RWPE1 (cell line): ENCODE data around the gene SPTBN1.

Source experiments
- CTCF ChIA-PET: fragments of 350-600 bp; sonication (Branson Sonifier 250); formaldehyde crosslinking; extraction: SDS; loops from one replicate; lab custom pipeline; 2021; lab: Yijun Ruan, JAX
- POLR2A ChIA-PET: fragments of 400-600 bp; formaldehyde crosslinking; extraction: SDS; loops from one replicate; lab custom pipeline; 2020; ENCODE audit warnings: antibody characterized with exemption; ENCODE audit not compliant: low non-redundant PET; lab: Yijun Ruan, JAX
- DNase-seq: peaks from one replicate; pipeline ENCODE4 v3.0.0; 2012; ENCODE audit warnings: low spot score
- H3K27ac ChIP-seq: fragments of 450-650 bp; 2 replicates; pipeline ENCODE4 v1.5.1; 2017
- CTCF ChIP-seq: fragments of 450-650 bp; conservative IDR thresholded peaks from 2 replicates; pipeline ENCODE4 v1.5.1; 2017; ENCODE audit warnings: low read depth, mild to moderate bottlenecking

Gene SPTBN1

DNA sequence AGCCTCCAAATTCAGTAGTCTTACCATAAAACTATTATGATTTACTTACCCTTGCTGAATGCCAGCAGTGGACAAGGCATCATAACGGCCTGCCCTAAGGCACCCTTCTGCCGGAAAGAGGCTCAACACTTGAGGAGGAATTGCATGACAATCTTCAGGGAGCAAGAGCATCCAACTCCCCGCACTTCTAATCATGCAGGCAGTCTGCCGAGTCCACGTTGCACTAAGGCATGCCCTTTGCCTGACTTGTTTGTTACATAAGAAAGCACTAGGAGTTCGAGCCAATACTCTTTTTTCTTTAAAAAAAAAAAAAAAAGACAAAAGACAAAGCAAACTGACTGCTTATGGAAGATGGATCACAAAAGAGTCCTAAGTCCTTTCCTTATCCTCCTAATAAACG, 17.9 kb upstream of the SPTBN1 start:
- no peak for TF ChIP-seq CTCF
- no peak overlapping the region for H3K27ac ChIP-seq
- POLR2A ChIA-PET, result no interaction called here
- CTCF ChIA-PET, result no interaction called here
- DNase-seq, result no peak

- no peak for DNase-seq
- no peak for TF ChIP-seq CTCF
- ChIA-PET POLR2A (no interaction called here), CTCF (no interaction called here)
- no peak overlapping the region for H3K27ac ChIP-seq
Measured at GRCh38 chr2:54439582-54439981, 16.5 kb upstream of the SPTBN1 start.

- no peak for DNase-seq
- CTCF ChIA-PET, result no interaction called here
- POLR2A ChIA-PET, result no interaction called here
- H3K27ac ChIP-seq, result no peak overlapping the region
- TF ChIP-seq CTCF, result no peak
Measured at GRCh38 chr2:54440050-54440449, 16.1 kb upstream of the SPTBN1 start.

DNA sequence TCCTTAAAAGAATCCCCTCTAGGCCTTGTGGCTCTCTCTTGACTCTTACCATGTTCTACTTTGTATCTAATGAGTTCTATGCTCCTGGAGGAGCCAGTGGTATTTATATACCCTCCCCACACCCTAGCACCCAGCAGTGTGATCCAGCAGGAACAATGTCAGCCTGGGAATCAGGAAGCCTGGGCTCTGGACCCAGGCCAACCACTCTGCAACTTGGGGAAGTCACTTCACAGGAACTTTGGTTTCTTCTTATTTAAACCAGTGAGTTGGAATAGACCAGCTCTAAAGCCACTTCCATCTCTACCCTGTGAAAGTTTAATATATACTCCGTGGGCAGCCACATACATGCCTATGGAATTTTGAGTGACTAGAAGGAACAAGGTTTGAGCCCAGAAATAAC, 11.6 kb upstream of the SPTBN1 start:
- TF ChIP-seq CTCF, result no peak
- no peak overlapping the region for H3K27ac ChIP-seq
- ChIA-PET POLR2A (no interaction called here), CTCF (no interaction called here)
- no peak for DNase-seq

DNA sequence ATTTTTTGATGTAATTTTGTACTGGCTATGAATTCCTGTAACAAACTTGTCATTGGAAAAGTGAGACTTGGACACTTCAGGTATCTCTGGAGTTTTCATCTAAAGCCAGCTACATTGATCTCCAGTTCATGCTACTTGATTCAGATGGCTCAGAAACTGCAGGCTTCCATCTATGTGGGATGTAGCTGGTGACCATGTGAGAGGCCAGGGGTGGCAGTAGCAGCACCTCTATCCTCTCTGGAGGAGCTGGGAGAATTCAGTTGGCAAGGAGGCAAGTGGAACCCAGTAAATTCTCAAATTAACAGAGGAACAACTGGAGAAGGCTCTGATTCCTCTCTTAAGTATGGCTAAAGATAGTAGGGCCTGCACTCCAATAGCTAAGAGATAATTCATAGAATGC, 10.0 kb upstream of the SPTBN1 start:
- POLR2A ChIA-PET, result no interaction called here
- no peak for TF ChIP-seq CTCF

DNA sequence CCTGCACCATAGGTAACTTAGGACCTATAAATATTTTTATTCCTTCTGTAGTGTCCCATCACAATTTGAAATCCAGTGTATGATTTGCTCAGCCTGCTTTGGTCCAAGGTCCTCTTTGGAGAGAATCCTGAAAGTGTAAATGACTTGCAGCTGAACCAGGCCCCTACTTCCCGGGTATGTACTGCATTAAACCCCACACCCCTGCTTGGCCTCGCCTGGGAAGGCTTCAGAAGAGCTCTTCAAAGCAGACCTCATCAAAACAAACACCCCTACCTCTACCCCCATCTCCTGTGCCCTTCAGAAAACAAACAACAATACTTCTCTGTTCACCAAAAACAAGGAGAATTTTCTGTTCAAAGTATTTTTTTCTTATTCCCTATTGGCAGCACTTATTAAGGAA, 9.5 kb upstream of the SPTBN1 start:
- ChIA-PET CTCF (no interaction called here), POLR2A (no interaction called here)
- no peak overlapping the region for H3K27ac ChIP-seq
- TF ChIP-seq CTCF, result no peak
- no peak for DNase-seq

More for the DNA sequence above, 10.0 kb upstream of the SPTBN1 start:
- H3K27ac ChIP-seq, result no peak overlapping the region
- CTCF ChIA-PET, result no interaction called here
- no peak for DNase-seq
